Measurements from ENCODE around the gene DIAPH1. TPM values are rescaled to one million over a fixed set of nuclear protein-coding genes. Genes with fewer than 3 reads are reported as not detected.

The DIAPH1 gene
- total RNA-seq, 1 donor from 2014 or later = 16.7 TPM

DNA sequence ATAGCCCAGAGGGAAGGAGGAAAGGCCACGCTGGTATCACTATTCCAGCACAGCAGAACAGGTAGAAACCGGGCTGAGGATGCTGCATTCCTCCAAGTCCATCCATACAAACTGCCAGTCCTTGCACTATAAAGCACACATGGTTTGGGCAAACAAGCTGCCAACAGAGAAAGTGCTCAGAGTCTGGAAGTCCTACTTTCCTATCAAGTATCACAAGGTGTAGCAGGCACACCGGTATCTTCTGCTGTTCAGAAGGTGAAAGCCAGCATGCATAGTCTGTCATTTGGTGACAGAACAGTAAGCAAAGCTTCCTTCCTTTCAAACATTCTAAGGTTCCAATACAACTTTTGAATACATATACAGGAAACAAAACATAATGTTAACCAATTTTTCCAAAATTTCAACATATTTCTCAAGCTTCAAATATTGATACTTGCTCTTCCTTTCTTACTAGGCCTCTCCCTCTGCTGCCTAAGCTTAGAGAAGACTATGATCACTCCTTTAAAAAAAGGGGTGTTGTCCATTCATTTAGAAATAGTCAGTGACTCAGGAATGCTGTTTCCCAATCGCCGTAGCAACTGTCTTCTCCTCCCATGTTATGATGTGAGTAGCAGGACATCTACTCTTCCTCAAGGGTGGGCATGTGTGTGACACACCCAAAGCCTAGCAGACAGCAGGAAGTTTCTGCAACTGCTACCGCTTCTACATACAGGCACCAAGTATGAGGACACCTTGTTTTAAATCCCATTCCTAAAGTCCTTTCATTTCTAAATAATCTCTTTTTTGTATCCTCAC is 14.7 kb downstream of the DIAPH1 start:
- Histone ChIP-seq H3K4me1 (ENCODE audit: control insufficient read depth in 3 of 3, insufficient read depth in 3 of 3, low read length in 3 of 3) (peaks cover 36 to 51% (median 39%) of the 10 kb centered on the region in 3 donors), H3K27ac (ENCODE audit: low read depth, low read length) (peak overlapping the region; percentile 65), H3K36me3 (ENCODE audit: control insufficient read depth in 3 of 3, insufficient read depth in 3 of 3, low read length in 3 of 3) (no peaks in the 10 kb centered on the region), H3K9me3 (ENCODE audit: control insufficient read depth in 3 of 3, low read length in 3 of 3) (no peaks in the 10 kb centered on the region), H3K9ac (ENCODE audit: low read depth in 1 of 3, low read length in 3 of 3) (no peak overlapping the region), H3K4me3 (ENCODE audit: low read length in 3 of 3) (no peak overlapping the region), H3K27me3 (ENCODE audit: control insufficient read depth in 3 of 3, insufficient read depth in 3 of 3, low read length in 3 of 3) (no peaks in the 10 kb centered on the region)

DNA sequence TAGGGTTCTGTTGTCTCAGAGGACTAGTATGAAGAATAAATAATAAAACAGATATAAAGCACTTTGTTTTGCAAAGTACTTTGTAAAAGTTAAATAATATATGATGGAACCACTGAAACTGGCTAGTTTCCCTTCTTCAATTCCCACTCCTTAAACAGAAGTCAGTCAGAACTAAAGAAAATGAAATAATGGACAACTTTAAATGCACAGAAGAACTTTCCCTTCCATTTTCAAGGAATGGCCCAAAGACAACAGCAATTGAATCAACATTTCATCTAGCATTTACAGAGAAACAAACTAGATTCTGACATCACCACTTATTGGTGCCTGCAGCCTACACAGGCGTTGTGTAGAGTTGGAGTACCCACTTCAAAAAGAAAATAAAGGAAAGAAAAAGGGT is 16.2 kb downstream of the DIAPH1 start:
- no peak overlapping the region for H3K9ac ChIP-seq (ENCODE audit: low read depth in 1 of 3, low read length in 3 of 3)
- no peak overlapping the region for H3K4me3 ChIP-seq (ENCODE audit: low read length in 3 of 3)
- H3K4me1 ChIP-seq (ENCODE audit: control insufficient read depth in 3 of 3, insufficient read depth in 3 of 3, low read length in 3 of 3) = peaks cover 36 to 56% (median 42%) of the 10 kb centered on the region in 3 donors
- no peaks in the 10 kb centered on the region for H3K27me3 ChIP-seq (ENCODE audit: control insufficient read depth in 3 of 3, insufficient read depth in 3 of 3, low read length in 3 of 3)
- H3K27ac ChIP-seq (ENCODE audit: low read depth, low read length) = peak overlapping the region; percentile 9
- H3K9me3 ChIP-seq (ENCODE audit: control insufficient read depth in 3 of 3, low read length in 3 of 3) = no peaks in the 10 kb centered on the region
- H3K36me3 ChIP-seq (ENCODE audit: control insufficient read depth in 3 of 3, insufficient read depth in 3 of 3, low read length in 3 of 3) = no peaks in the 10 kb centered on the region

- Histone ChIP-seq H3K9me3 (ENCODE audit: control insufficient read depth in 3 of 3, low read length in 3 of 3) (no peaks in the 10 kb centered on the region), H3K36me3 (ENCODE audit: control insufficient read depth in 3 of 3, insufficient read depth in 3 of 3, low read length in 3 of 3) (peaks cover 0 to 4% (median 2%) of the 10 kb centered on the region in 3 donors), H3K27ac (ENCODE audit: low read depth, low read length) (peak overlapping the region; percentile 95), H3K4me1 (ENCODE audit: control insufficient read depth in 3 of 3, insufficient read depth in 3 of 3, low read length in 3 of 3) (peaks cover 24 to 42% (median 33%) of the 10 kb centered on the region in 3 donors), H3K4me3 (ENCODE audit: low read length in 3 of 3) (peak overlapping the region in 2 of 3 donors; percentile 1 to 24), H3K27me3 (ENCODE audit: control insufficient read depth in 3 of 3, insufficient read depth in 3 of 3, low read length in 3 of 3) (no peaks in the 10 kb centered on the region), H3K9ac (ENCODE audit: low read depth in 1 of 3, low read length in 3 of 3) (peak overlapping the region; percentile 14 to 63 (median 18))
These were observed 20.1 kb downstream of the DIAPH1 start for GRCh38 chr5:141598391-141599345.

GRCh38 chr5:141597814-141598213 is 21.0 kb downstream of the DIAPH1 start:
- H3K4me3 ChIP-seq (ENCODE audit: low read length in 3 of 3) = no peak overlapping the region
- peak overlapping the region in 1 of 3 donors; percentile 21 for H3K9ac ChIP-seq (ENCODE audit: low read depth in 1 of 3, low read length in 3 of 3)
- peaks cover 0 to 4% (median 2%) of the 10 kb centered on the region in 3 donors for H3K36me3 ChIP-seq (ENCODE audit: control insufficient read depth in 3 of 3, insufficient read depth in 3 of 3, low read length in 3 of 3)
- peak overlapping the region; percentile 58 for H3K27ac ChIP-seq (ENCODE audit: low read depth, low read length)
- peaks cover 28 to 40% (median 30%) of the 10 kb centered on the region in 3 donors for H3K4me1 ChIP-seq (ENCODE audit: control insufficient read depth in 3 of 3, insufficient read depth in 3 of 3, low read length in 3 of 3)
- no peaks in the 10 kb centered on the region for H3K27me3 ChIP-seq (ENCODE audit: control insufficient read depth in 3 of 3, insufficient read depth in 3 of 3, low read length in 3 of 3)
- no peaks in the 10 kb centered on the region for H3K9me3 ChIP-seq (ENCODE audit: control insufficient read depth in 3 of 3, low read length in 3 of 3)

GRCh38 chr5:141597394-141597793 is 21.4 kb downstream of the DIAPH1 start:
- Histone ChIP-seq H3K36me3 (ENCODE audit: control insufficient read depth in 3 of 3, insufficient read depth in 3 of 3, low read length in 3 of 3) (peaks cover 0 to 4% (median 2%) of the 10 kb centered on the region in 3 donors), H3K27ac (ENCODE audit: low read depth, low read length) (peak overlapping the region; percentile 58), H3K4me3 (ENCODE audit: low read length in 3 of 3) (no peak overlapping the region), H3K4me1 (ENCODE audit: control insufficient read depth in 3 of 3, insufficient read depth in 3 of 3, low read length in 3 of 3) (peaks cover 30 to 42% (median 32%) of the 10 kb centered on the region in 3 donors), H3K9ac (ENCODE audit: low read depth in 1 of 3, low read length in 3 of 3) (no peak overlapping the region), H3K27me3 (ENCODE audit: control insufficient read depth in 3 of 3, insufficient read depth in 3 of 3, low read length in 3 of 3) (no peaks in the 10 kb centered on the region), H3K9me3 (ENCODE audit: control insufficient read depth in 3 of 3, low read length in 3 of 3) (no peaks in the 10 kb centered on the region)

- H3K9ac ChIP-seq (ENCODE audit: low read depth in 1 of 3, low read length in 3 of 3) = no peak overlapping the region
- H3K4me1 ChIP-seq (ENCODE audit: control insufficient read depth in 3 of 3, insufficient read depth in 3 of 3, low read length in 3 of 3) = peaks cover 32 to 38% (median 35%) of the 10 kb centered on the region in 3 donors
- no peaks in the 10 kb centered on the region for H3K27me3 ChIP-seq (ENCODE audit: control insufficient read depth in 3 of 3, insufficient read depth in 3 of 3, low read length in 3 of 3)
- no peaks in the 10 kb centered on the region for H3K9me3 ChIP-seq (ENCODE audit: control insufficient read depth in 3 of 3, low read length in 3 of 3)
- H3K36me3 ChIP-seq (ENCODE audit: control insufficient read depth in 3 of 3, insufficient read depth in 3 of 3, low read length in 3 of 3) = peaks cover 0 to 4% (median 2%) of the 10 kb centered on the region in 3 donors
- no peak overlapping the region for H3K4me3 ChIP-seq (ENCODE audit: low read length in 3 of 3)
- peak overlapping the region; percentile 58 for H3K27ac ChIP-seq (ENCODE audit: low read depth, low read length)
These were observed 21.9 kb downstream of the DIAPH1 start for GRCh38 chr5:141596867-141597266.

DNA sequence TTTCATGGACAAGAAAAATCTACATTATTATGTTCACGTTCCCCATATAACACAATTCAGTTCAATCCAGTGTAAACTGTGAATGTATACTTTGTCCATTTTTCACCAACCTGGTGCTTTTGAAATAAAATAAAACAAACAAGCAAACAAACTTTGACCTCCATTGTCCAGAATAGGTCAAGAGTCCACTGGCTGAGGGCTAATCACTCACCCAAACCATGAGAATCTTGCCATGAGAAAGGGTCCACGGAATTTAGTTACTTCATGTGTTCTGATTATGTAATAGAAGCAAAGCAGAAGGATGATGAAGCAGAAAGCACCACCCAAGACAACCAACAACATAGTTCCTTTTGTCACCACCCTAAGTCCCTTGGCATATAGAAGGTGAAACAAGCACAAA is 28.7 kb downstream of the DIAPH1 start:
- Histone ChIP-seq H3K4me3 (ENCODE audit: low read length in 3 of 3) (no peak overlapping the region), H3K4me1 (ENCODE audit: control insufficient read depth in 3 of 3, insufficient read depth in 3 of 3, low read length in 3 of 3) (peaks cover 9 to 17% (median 12%) of the 10 kb centered on the region in 3 donors), H3K27ac (ENCODE audit: low read depth, low read length) (no peak overlapping the region), H3K27me3 (ENCODE audit: control insufficient read depth in 3 of 3, insufficient read depth in 3 of 3, low read length in 3 of 3) (no peaks in the 10 kb centered on the region), H3K36me3 (ENCODE audit: control insufficient read depth in 3 of 3, insufficient read depth in 3 of 3, low read length in 3 of 3) (peaks cover 5 to 18% (median 15%) of the 10 kb centered on the region in 3 donors), H3K9ac (ENCODE audit: low read depth in 1 of 3, low read length in 3 of 3) (no peak overlapping the region), H3K9me3 (ENCODE audit: control insufficient read depth in 3 of 3, low read length in 3 of 3) (no peaks in the 10 kb centered on the region)

GRCh38 chr5:141586246-141586645 is 32.6 kb downstream of the DIAPH1 start:
- Histone ChIP-seq H3K36me3 (ENCODE audit: control insufficient read depth in 3 of 3, insufficient read depth in 3 of 3, low read length in 3 of 3) (peaks cover 19 to 41% (median 41%) of the 10 kb centered on the region in 3 donors), H3K4me1 (ENCODE audit: control insufficient read depth in 3 of 3, insufficient read depth in 3 of 3, low read length in 3 of 3) (peaks cover 0 to 5% (median 0%) of the 10 kb centered on the region in 3 donors), H3K9ac (ENCODE audit: low read depth in 1 of 3, low read length in 3 of 3) (no peak overlapping the region), H3K4me3 (ENCODE audit: low read length in 3 of 3) (no peak overlapping the region), H3K27me3 (ENCODE audit: control insufficient read depth in 3 of 3, insufficient read depth in 3 of 3, low read length in 3 of 3) (no peaks in the 10 kb centered on the region), H3K9me3 (ENCODE audit: control insufficient read depth in 3 of 3, low read length in 3 of 3) (no peaks in the 10 kb centered on the region), H3K27ac (ENCODE audit: low read depth, low read length) (no peak overlapping the region)

DNA sequence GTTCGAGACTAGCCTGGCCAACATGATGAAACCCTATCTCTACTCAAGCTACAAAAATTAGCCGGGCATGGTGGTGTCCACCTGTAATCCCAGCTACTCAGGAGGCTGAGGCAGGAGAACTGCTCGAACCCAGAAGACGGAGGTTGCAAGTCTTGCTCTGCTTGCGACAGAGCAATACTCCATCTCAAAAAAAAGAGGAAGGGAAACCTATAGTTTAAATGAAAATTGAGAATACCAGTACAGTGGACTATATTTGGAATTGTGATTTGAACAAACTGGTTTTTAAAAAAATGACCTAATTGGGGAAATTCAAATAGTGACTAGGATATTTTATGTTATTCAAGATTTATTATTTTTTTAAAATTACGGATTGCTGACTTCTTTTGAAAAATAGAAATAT is 33.2 kb downstream of the DIAPH1 start:
- H3K9ac ChIP-seq (ENCODE audit: low read depth in 1 of 3, low read length in 3 of 3) = no peak overlapping the region
- no peaks in the 10 kb centered on the region for H3K4me1 ChIP-seq (ENCODE audit: control insufficient read depth in 3 of 3, insufficient read depth in 3 of 3, low read length in 3 of 3)
- H3K9me3 ChIP-seq (ENCODE audit: control insufficient read depth in 3 of 3, low read length in 3 of 3) = no peaks in the 10 kb centered on the region
- H3K4me3 ChIP-seq (ENCODE audit: low read length in 3 of 3) = no peak overlapping the region
- H3K36me3 ChIP-seq (ENCODE audit: control insufficient read depth in 3 of 3, insufficient read depth in 3 of 3, low read length in 3 of 3) = peaks cover 25 to 48% (median 47%) of the 10 kb centered on the region in 3 donors
- no peak overlapping the region for H3K27ac ChIP-seq (ENCODE audit: low read depth, low read length)
- H3K27me3 ChIP-seq (ENCODE audit: control insufficient read depth in 3 of 3, insufficient read depth in 3 of 3, low read length in 3 of 3) = no peaks in the 10 kb centered on the region
